Mesendoderm (in vitro differentiated cells): ENCODE data around the gene FOXO3B.
"Not testable (repeated sequence)": the region's sequence is repeated elsewhere in the genome, so short reads cannot be mapped to it uniquely, and the experiment has no call there.

Source experiments
- DNase-seq: peaks from one replicate; pipeline ENCODE4 v3.0.0; 2013
- H2AK5ac ChIP-seq: 2 replicates; pipeline ENCODE4 v1.6.1; 2013; ENCODE audit warnings: low read length, inconsistent platforms
- H2BK120ac ChIP-seq: 2 replicates; pipeline ENCODE4 v1.6.1; 2013; ENCODE audit warnings: low read depth, mild to moderate bottlenecking, low read length, moderate library complexity, mixed read lengths
- H2BK15ac ChIP-seq: replicated peaks from 2 replicates; pipeline ENCODE4 v1.6.1; 2013; ENCODE audit warnings: low read depth, mild to moderate bottlenecking, moderate library complexity
- H2BK5ac ChIP-seq: 2 replicates; pipeline ENCODE4 v1.6.1; 2013; ENCODE audit warnings: low read length, inconsistent platforms
- H3K18ac ChIP-seq: 2 replicates; pipeline ENCODE4 v1.6.1; 2013; ENCODE audit warnings: mild to moderate bottlenecking, low read length, mixed read lengths
- H3K23ac ChIP-seq: one replicate; pipeline ENCODE4 v1.6.1; 2013; ENCODE audit warnings: low read length
- H3K27ac ChIP-seq: 2 replicates; pipeline ENCODE4 v1.5.1; 2013; ENCODE audit warnings: low read depth, mild to moderate bottlenecking, inconsistent platforms, low read length, moderate library complexity
- H3K27me3 ChIP-seq: 2 replicates; pipeline ENCODE4 v1.6.1; 2013; ENCODE audit warnings: low read length, control low read depth, mild to moderate bottlenecking, inconsistent platforms; ENCODE audit not compliant: insufficient read depth, poor library complexity
- H3K36me3 ChIP-seq: 2 replicates; pipeline ENCODE4 v1.6.1; 2013; ENCODE audit warnings: low read length, inconsistent platforms; ENCODE audit not compliant: control insufficient read depth, insufficient read depth
- H3K4ac ChIP-seq: one replicate; pipeline ENCODE4 v1.6.1; 2013; ENCODE audit warnings: low read depth, mild to moderate bottlenecking, low read length, moderate library complexity
- H3K4me1 ChIP-seq: 2 replicates; pipeline ENCODE4 v1.6.1; 2013; ENCODE audit warnings: low read depth, low read length, inconsistent platforms; ENCODE audit not compliant: control insufficient read depth
- H3K4me2 ChIP-seq: 2 replicates; pipeline ENCODE4 v1.6.1; 2013; ENCODE audit warnings: low read length
- H3K4me3 ChIP-seq: 2 replicates; pipeline ENCODE4 v1.5.1; 2013; ENCODE audit warnings: mild to moderate bottlenecking, low read length
- H3K56ac ChIP-seq: one replicate; pipeline ENCODE4 v1.6.1; 2013; ENCODE audit warnings: low read length
- H3K79me1 ChIP-seq: 2 replicates; pipeline ENCODE4 v1.6.1; 2013; ENCODE audit warnings: low read length, inconsistent platforms
- H3K79me2 ChIP-seq: 2 replicates; pipeline ENCODE4 v1.6.1; 2013; ENCODE audit warnings: mild to moderate bottlenecking, low read length; ENCODE audit not compliant: control insufficient read depth, insufficient read depth
- H3K9ac ChIP-seq: 2 replicates; pipeline ENCODE4 v1.6.1; 2013; ENCODE audit warnings: low read length, inconsistent platforms
- H4K5ac ChIP-seq: one replicate; pipeline ENCODE4 v1.6.1; 2013; ENCODE audit warnings: low read length
- H4K8ac ChIP-seq: one replicate; pipeline ENCODE4 v1.6.1; 2013; ENCODE audit warnings: low read depth, mild to moderate bottlenecking, control low read depth, low read length, moderate library complexity
- WGBS: extraction: QIAGEN DNeasy Blood & Tissue Kit; methylation state at CpG from one replicate; pipeline ENCODE4 v1.1.7; 2013; ENCODE audit warnings: low lambda C conversion rate, missing lambda C conversion rate; ENCODE audit not compliant: insufficient coverage; ENCODE audit errors: extremely low coverage; 5-methylcytosine and 5-hydroxymethylcytosine counted together

FOXO3B gene

DNA sequence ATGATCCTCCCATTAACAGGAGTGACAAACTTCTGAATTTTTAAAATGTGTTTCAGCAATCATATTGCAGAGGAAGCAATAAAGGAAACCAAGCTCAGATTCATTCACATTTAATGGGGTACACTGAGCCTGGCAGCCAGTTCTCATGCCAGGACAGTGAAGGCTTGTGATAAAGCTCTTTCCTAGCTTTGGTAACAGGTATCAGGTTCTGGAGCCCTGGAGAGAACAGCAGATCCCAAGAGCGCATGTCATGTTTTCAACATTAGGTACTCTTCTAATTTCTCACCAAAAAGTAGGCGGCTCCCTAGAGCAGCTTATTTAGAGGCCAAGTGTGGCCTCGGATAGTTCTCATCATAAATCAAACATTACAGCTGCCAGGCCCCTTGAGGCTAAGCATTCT, 14.6 kb downstream of the FOXO3B start:
- H2BK15ac ChIP-seq, H3K4me1 ChIP-seq, H3K56ac ChIP-seq, H3K27me3 ChIP-seq, H4K5ac ChIP-seq, H3K36me3 ChIP-seq, H3K18ac ChIP-seq, H3K79me2 ChIP-seq, H2AK5ac ChIP-seq, H3K27ac ChIP-seq, H3K4me3 ChIP-seq, H2BK5ac ChIP-seq, H3K23ac ChIP-seq, H4K8ac ChIP-seq, H3K9ac ChIP-seq, H3K79me1 ChIP-seq, H3K4me2 ChIP-seq, H3K4ac ChIP-seq, H2BK120ac ChIP-seq, DNase-seq: not testable (repeated sequence)
- no CpG with 5 or more reads among the region's 3 CpGs for WGBS

GRCh38 chr17:18666326-18666725, 15.8 kb downstream of the FOXO3B start:
- H3K56ac ChIP-seq = not testable (repeated sequence)

GRCh38 chr17:18661924-18662624, 20.0 kb downstream of the FOXO3B start:
- not testable (repeated sequence) for H3K79me2 ChIP-seq, H4K8ac ChIP-seq, DNase-seq, H3K27me3 ChIP-seq, H4K5ac ChIP-seq, H2AK5ac ChIP-seq, H3K27ac ChIP-seq, H3K9ac ChIP-seq, H3K4me2 ChIP-seq, H3K4me3 ChIP-seq, H2BK15ac ChIP-seq, H3K4ac ChIP-seq, H2BK5ac ChIP-seq, H3K18ac ChIP-seq, H3K23ac ChIP-seq, H3K79me1 ChIP-seq, H3K56ac ChIP-seq, H3K36me3 ChIP-seq, H3K4me1 ChIP-seq, H2BK120ac ChIP-seq
- no CpG with 5 or more reads among the region's 5 CpGs for WGBS

More at GRCh38 chr17:18666326-18666725, 15.8 kb downstream of the FOXO3B start:
- H4K8ac ChIP-seq, H4K5ac ChIP-seq, H3K23ac ChIP-seq, H3K4me1 ChIP-seq, H3K4me2 ChIP-seq, H3K27ac ChIP-seq, H3K9ac ChIP-seq, H2BK15ac ChIP-seq, H3K79me1 ChIP-seq, H3K36me3 ChIP-seq, H2BK5ac ChIP-seq, H3K18ac ChIP-seq, H3K27me3 ChIP-seq, H2AK5ac ChIP-seq, H2BK120ac ChIP-seq, DNase-seq, H3K79me2 ChIP-seq, H3K4ac ChIP-seq, H3K4me3 ChIP-seq: not testable (repeated sequence)
- no CpG with 5 or more reads among the region's 2 CpGs for WGBS

DNA sequence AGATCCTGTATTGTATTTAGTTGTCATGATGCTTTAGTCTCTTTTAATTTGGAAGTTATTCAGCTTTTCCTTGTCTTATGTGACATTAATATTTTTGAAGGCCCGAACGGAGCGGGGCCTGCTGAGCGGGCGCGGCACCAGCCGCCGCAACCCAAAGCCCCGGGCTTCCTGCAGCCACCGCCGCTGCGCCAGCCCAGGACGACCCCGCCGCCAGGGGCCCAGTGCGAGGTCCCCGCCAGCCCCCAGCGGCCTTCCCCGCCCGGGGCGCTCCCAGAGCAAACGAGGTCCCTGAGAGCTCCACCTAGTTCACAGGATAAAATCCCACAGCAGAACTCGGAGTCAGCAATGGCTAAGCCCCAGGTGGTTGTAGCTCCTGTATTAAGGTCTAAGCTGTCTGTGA, 32.0 kb downstream of the FOXO3B start:
- not testable (repeated sequence) for H3K56ac ChIP-seq, H3K23ac ChIP-seq, H2BK5ac ChIP-seq, DNase-seq, H3K4me1 ChIP-seq, H3K27me3 ChIP-seq, H3K36me3 ChIP-seq, H3K9ac ChIP-seq, H3K4ac ChIP-seq, H3K4me2 ChIP-seq, H3K27ac ChIP-seq, H3K18ac ChIP-seq, H3K4me3 ChIP-seq, H2BK120ac ChIP-seq, H2AK5ac ChIP-seq, H3K79me1 ChIP-seq, H2BK15ac ChIP-seq, H4K8ac ChIP-seq, H4K5ac ChIP-seq, H3K79me2 ChIP-seq
- no CpG with 5 or more reads among the region's 23 CpGs for WGBS

GRCh38 chr17:18644291-18644690, 37.8 kb downstream of the FOXO3B start, which contains the start of gene TBC1D28:
TBC1D28 (minus strand) TSS chr17:18644391; CDS start chr17:18641352, 3,039 bp downstream.
- not testable (repeated sequence) for H4K5ac ChIP-seq, H3K18ac ChIP-seq, H4K8ac ChIP-seq, H3K4me2 ChIP-seq, H3K79me1 ChIP-seq, H3K4me1 ChIP-seq, H2BK120ac ChIP-seq, H3K27me3 ChIP-seq, H3K56ac ChIP-seq, H3K36me3 ChIP-seq, H3K79me2 ChIP-seq, H3K4ac ChIP-seq, H2BK5ac ChIP-seq, H2AK5ac ChIP-seq, H2BK15ac ChIP-seq, DNase-seq, H3K27ac ChIP-seq, H3K4me3 ChIP-seq, H3K23ac ChIP-seq, H3K9ac ChIP-seq
- WGBS = no CpG with 5 or more reads among the region's 9 CpGs

GRCh38 chr17:18643124-18643523, 39.0 kb downstream of the FOXO3B start:
- not testable (repeated sequence) for H3K56ac ChIP-seq, H4K5ac ChIP-seq

More at GRCh38 chr17:18643124-18643523, 39.0 kb downstream of the FOXO3B start:
- H2AK5ac ChIP-seq, H2BK120ac ChIP-seq, H3K4me1 ChIP-seq, H2BK15ac ChIP-seq, H4K8ac ChIP-seq, H3K4me2 ChIP-seq, H3K79me1 ChIP-seq, H3K36me3 ChIP-seq, H3K18ac ChIP-seq, H3K23ac ChIP-seq, H3K27ac ChIP-seq, H3K4ac ChIP-seq, H3K9ac ChIP-seq, H3K27me3 ChIP-seq, H2BK5ac ChIP-seq, H3K79me2 ChIP-seq, H3K4me3 ChIP-seq: not testable (repeated sequence)
- DNase-seq = peak; percentile 8
- WGBS = no CpG with 5 or more reads among the region's 6 CpGs
